Stimulated activated CD4-positive, alpha-beta T cell treated with anti-CD3 and anti-CD28 coated beads, TNF-alpha, amount 100 ng/mL, for 48 hours (primary cell): ENCODE data around the gene CST9.
"Not testable (repeated sequence)": the region's sequence is repeated elsewhere in the genome, so short reads cannot be mapped to it uniquely, and the experiment has no call there.

Experiments
- DNase-seq, 3 donors: peaks; one replicate each; pipeline ENCODE4 v3.0.0-alpha.2; 2020; ENCODE audit warnings: low read depth in 3 of 3

CST9 gene

GRCh38 chr20:23637282-23638221 lies 31.8 kb upstream of the CST9 start, which contains the start of gene CST3:
TSS of gene CST3 (minus strand) at chr20:23637955. CDS start at chr20:23637862, 93 bp downstream.
- DNase-seq, result no peak

- no peak for DNase-seq
Measured at GRCh38 chr20:23636908-23637281, 31.2 kb upstream of the CST9 start.

GRCh38 chr20:23636182-23636907 lies 30.6 kb upstream of the CST9 start:
- no peak for DNase-seq

GRCh38 chr20:23635768-23636090 lies 30.0 kb upstream of the CST9 start:
- not testable (repeated sequence) for DNase-seq

- DNase-seq, result no peak
Measured at GRCh38 chr20:23634985-23635767, 29.5 kb upstream of the CST9 start.

GRCh38 chr20:23634044-23634801 lies 28.5 kb upstream of the CST9 start:
- DNase-seq, result no peak

- DNase-seq, result no peak
Measured at GRCh38 chr20:23632711-23633573, 27.2 kb upstream of the CST9 start.

GRCh38 chr20:23631981-23632710 lies 26.4 kb upstream of the CST9 start:
- DNase-seq, result no peak

GRCh38 chr20:23631226-23631822 lies 25.6 kb upstream of the CST9 start:
- no peak for DNase-seq

GRCh38 chr20:23630392-23630849 lies 24.7 kb upstream of the CST9 start:
- no peak for DNase-seq

GRCh38 chr20:23629542-23630391 lies 24.1 kb upstream of the CST9 start:
- DNase-seq, result no peak

GRCh38 chr20:23629017-23629541 lies 23.4 kb upstream of the CST9 start:
- DNase-seq, result no peak

- no peak for DNase-seq
Measured at GRCh38 chr20:23628402-23629016, 22.8 kb upstream of the CST9 start.

- no peak for DNase-seq
Measured at GRCh38 chr20:23627501-23627900, 21.8 kb upstream of the CST9 start.

GRCh38 chr20:23626040-23626620 lies 20.4 kb upstream of the CST9 start:
- no peak for DNase-seq

GRCh38 chr20:23625236-23625964 lies 19.7 kb upstream of the CST9 start:
- no peak for DNase-seq

- no peak for DNase-seq
Measured at GRCh38 chr20:23624324-23624691, 18.6 kb upstream of the CST9 start.
